ENCODE data around the gene MSX1.

Gene MSX1

GRCh38 chr4:4842476-4843441 is 16.7 kb upstream of the MSX1 start:
- no peak for DNase-seq

- no peak for DNase-seq
These were observed 15.7 kb upstream of the MSX1 start for GRCh38 chr4:4843635-4844291.

DNA sequence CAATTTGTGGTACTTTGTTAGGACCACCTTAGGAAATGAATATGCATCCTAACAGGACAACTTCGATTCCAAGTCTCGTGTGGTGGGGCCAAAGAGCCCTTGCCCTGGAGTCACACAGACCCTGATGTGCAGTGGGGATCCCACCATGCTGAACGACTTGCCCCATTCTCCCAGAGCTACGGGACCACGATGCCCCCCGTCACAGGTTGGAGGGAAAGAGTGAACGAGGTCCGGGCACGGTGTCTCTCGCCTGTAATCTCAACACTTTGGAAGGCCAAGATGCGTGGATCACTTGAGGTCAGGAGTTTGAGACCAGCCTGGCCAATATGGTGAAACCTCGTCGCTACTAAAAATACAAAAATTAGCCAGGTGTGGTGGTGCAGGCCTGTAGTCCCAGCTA is 14.4 kb upstream of the MSX1 start:
- no peak for DNase-seq

DNA sequence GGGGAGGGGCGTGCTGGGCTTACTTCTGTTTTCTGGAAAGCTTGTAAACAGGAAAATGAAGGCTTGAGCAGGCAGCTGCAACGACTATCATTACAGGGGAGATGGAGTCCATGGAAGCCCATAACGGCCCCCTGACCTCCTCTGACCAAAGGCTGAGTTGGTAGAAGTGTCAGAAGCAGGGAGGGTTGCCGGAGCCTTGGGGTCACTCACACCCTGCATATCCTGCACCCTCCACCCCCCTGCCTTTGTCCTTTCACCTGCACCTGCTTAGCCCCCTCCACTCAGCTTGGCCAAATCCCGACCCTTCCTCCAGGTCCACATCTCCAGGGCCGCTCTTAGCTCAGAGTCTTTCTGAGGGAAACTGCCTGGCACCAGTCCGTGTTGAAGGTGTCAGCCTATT is 12.5 kb upstream of the MSX1 start:
- no peak for DNase-seq

- no peak for DNase-seq
These were observed 10.9 kb upstream of the MSX1 start for GRCh38 chr4:4848540-4848939.

- no peak for DNase-seq
These were observed 10.4 kb upstream of the MSX1 start for GRCh38 chr4:4849106-4849505.

- no peak for DNase-seq
These were observed 9.8 kb upstream of the MSX1 start for GRCh38 chr4:4849524-4850193.

GRCh38 chr4:4851081-4851480 is 8.4 kb upstream of the MSX1 start:
- no peak for DNase-seq

DNA sequence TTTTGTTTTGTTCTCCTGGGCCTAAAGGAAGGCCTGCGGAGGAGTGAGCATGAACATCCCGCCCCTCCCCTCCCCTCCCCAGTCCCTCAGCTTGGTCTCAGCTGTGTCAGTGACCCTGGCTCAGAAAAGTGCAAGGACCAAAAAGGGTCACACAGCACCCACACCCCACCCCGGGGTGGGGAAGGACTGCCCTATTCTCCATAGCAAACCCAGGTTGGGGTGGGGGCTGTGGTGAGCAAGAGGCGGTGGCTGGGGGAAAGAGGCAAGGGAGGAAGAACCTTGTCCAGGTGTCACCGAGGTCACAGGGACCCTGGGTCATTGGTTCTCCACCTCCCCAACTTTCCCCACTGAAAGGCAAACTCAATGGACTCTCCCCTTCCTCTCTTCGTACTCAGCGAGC is 7.6 kb upstream of the MSX1 start:
- no peak for DNase-seq

DNA sequence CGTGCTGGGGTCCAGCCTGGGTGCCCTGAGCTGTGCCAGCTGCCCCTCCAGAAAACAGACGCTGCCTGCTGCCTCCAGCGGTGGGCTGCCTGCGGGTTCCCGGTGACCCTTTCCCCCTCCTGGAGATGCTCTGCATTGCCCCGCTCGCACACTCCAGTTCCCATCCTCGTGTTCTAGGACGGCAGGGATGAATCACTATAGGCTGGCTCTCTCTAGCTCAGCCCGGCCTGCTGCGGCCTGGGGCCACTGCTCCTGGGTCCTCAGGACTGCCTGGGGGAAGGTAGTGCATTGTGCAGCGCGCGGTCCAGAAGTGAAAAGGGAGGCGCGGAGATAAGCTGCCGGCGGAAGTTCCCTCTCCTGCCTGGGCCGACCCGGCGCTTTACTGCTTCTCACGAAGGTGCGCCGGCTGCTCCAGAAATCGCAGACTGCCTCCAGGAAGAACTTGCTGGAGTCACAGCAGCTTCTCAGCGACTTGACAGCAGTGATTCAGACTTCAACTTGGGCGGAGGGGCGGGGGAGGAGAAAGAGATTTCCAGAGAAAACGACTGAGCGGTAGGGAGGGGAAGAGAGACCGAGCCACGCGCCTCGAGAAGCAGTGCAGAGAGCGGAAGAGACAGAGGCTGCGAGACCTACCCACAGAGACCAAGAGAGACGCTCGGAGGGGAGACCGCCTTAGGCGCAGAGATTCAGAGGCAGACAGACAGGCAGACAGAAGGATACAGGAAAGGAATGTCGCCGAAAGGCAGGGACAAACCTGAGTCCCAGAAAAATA is 6.7 kb upstream of the MSX1 start:
- DNase-seq = no peak

GRCh38 chr4:4853371-4853823 is 6.1 kb upstream of the MSX1 start:
- DNase-seq = no peak

DNA sequence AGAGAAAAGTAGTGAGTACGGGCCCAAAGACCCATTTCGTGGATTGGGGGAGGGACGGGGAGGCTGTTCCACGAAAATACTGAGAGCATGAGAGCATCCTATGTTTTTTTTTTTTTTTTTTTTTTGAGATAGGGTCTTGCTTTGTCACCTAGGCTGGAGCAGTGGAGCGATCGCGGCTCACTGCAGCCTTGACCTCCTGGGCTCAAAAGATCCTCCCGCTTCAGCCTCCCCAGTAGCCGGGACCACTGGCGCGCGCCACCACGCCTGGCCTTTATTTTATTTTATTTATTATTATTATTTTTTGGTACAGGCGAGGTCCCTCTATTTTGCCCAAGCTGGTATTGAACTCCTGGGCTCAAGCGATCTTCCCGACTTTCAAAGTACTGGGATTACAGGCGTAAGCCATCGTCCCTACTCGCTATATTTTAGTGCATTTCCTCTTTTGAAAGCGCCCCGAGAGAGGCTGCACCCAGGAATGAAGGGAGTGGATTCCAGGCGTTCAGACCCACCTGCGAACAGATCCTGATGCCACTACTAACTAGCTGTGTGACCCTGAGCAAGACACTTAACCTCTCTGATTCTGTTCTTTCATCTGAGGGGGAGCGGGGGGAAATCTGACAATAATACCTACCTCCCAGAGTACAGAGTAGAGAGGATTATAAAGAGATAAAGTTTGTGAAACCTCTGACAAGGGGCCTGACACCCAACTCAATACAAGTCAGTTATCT is 5.4 kb upstream of the MSX1 start:
- no peak for DNase-seq

GRCh38 chr4:4854649-4855295 is 4.7 kb upstream of the MSX1 start:
- no peak for DNase-seq

- no peak for DNase-seq
These were observed 4.0 kb upstream of the MSX1 start for GRCh38 chr4:4855301-4856070.

- DNase-seq = no peak
These were observed 3.1 kb upstream of the MSX1 start for GRCh38 chr4:4856071-4857000.

- DNase-seq = no peak
These were observed 2.3 kb upstream of the MSX1 start for GRCh38 chr4:4857001-4857808.

DNA sequence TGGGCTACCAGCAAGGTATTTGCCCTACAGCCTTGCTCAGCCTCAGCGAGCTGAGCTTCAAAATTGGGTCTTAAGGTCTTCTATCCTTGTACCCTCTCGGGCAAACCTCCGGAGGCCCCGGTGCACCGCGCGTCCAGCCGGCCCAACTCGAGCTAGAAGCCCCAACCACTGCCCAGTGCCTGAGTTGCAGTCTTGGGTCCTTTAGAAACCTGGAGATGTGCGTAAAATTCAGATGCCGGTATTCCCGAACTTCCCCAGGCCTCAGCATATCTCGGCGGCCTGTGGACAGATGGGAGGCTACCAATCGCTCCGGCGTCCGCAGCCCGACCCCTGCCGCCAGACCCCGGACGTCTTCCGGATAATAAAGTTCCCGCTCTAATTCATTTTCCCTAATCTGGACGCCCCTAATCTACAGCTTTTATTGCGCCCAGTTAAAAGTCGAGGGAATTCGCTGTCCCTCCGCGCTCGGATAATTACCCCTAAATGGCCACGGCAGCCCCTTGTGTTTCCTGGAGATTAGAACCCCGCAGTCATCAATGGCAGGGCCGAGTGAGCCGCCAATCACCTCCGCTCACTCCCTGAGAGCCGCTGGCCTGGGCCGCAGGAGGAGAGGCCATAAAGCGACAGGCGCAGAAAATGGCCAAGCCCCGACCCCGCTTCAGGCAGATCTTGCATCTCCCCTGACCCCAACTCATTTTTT is 1.5 kb upstream of the MSX1 start:
- no peak for DNase-seq
